Right lobe of liver (tissue), 4 donors: ENCODE measurements around the gene CLEC16A.

Source experiments
- CTCF ChIP-seq, 4 donors: fragments of 200-600 bp in 3 of 4; fragments of 450-650 bp in 1 of 4; IDR thresholded peaks; one replicate each; pipeline versions ENCODE4 v1.5.1 to v1.8.0; 2016 to 2022; ENCODE audit warnings: antibody characterized with exemption in 4 of 4, mild to moderate bottlenecking in 2 of 4
- POLR2A ChIP-seq: fragments of 450-650 bp; IDR thresholded peaks from one replicate; pipeline ENCODE4 v1.6.1; 2017; ENCODE audit warnings: antibody characterized with exemption, mild to moderate bottlenecking
- donor health status: DM: no; HTN: no; CAD: no.
- donor health status: DM: no; HTN: no; CAD: no.
- donor health status: DM: no; HTN: yes; CAD: no.

GRCh38 chr16:11117576-11118211 is 173.3 kb downstream of the CLEC16A start:
- TF ChIP-seq CTCF (IDR thresholded peaks at IDR 0.05) (no peak), POLR2A (no peak)
